CD14-positive monocyte (primary cell): ENCODE results near the gene TMEFF2. TPM values are rescaled to one million over a fixed set of nuclear protein-coding genes. Genes with fewer than 3 reads are reported as not detected.
"Not testable (repeated sequence)": the region's sequence is repeated elsewhere in the genome, so short reads cannot be mapped to it uniquely, and the experiment has no call there.

Experiments
- DNase-seq, 3 donors: peaks; one replicate each; pipeline ENCODE4 v3.0.0-alpha.2; 2011 to 2022
- H2AFZ ChIP-seq: 2 replicates; pipeline ENCODE4 v1.6.0; 2012; ENCODE audit warnings: mild to moderate bottlenecking, low read depth, low read length, inconsistent platforms; ENCODE audit not compliant: insufficient read depth, poor library complexity, severe bottlenecking
- H3K27ac ChIP-seq, 2 donors: 1 replicate in 1 of 2; 2 replicates in 1 of 2; pipeline ENCODE4 v1.5.1; 2012 to 2013; ENCODE audit warnings: low read length in 2 of 2, control low read depth in 1 of 2, inconsistent platforms in 1 of 2, low read depth in 1 of 2, mild to moderate bottlenecking in 1 of 2
- H3K27me3 ChIP-seq, 2 donors: one replicate each; pipeline versions ENCODE4 v1.6.0 to v1.6.1; 2011 to 2013; ENCODE audit warnings: low read length in 2 of 2; ENCODE audit not compliant: control insufficient read depth in 2 of 2, insufficient read depth in 2 of 2
- H3K36me3 ChIP-seq, 2 donors: replicated peaks in 1 of 2; 1 replicate in 1 of 2; 2 replicates in 1 of 2; pipeline versions ENCODE4 v1.5.1 to v1.6.1; 2012 to 2013; ENCODE audit warnings: low read length in 2 of 2, control low read depth in 1 of 2, inconsistent platforms in 1 of 2, mild to moderate bottlenecking in 1 of 2; ENCODE audit not compliant: insufficient read depth in 2 of 2, control insufficient read depth in 1 of 2
- H3K4me1 ChIP-seq, 2 donors: 1 replicate in 1 of 2; 2 replicates in 1 of 2; pipeline versions ENCODE4 v1.5.1 to v1.6.1; 2012 to 2013; ENCODE audit warnings: low read length in 2 of 2, control low read depth in 1 of 2, inconsistent platforms in 1 of 2, mild to moderate bottlenecking in 1 of 2, moderate library complexity in 1 of 2; ENCODE audit not compliant: insufficient read depth in 2 of 2, control insufficient read depth in 1 of 2
- H3K4me2 ChIP-seq: replicated peaks from 2 replicates; pipeline ENCODE3; 2012; ENCODE audit warnings: low read length, moderate library complexity, mild to moderate bottlenecking; ENCODE audit not compliant: poor library complexity, severe bottlenecking; ENCODE audit errors: extremely low read depth
- H3K4me3 ChIP-seq, 3 experiments: fragments of 200-600 bp in 1 of 3; sonication (generic) in 1 of 3; replicated peaks in 1 of 3; 1 replicate in 2 of 3; 2 replicates in 1 of 3; pipeline ENCODE4 v1.5.1; 2011 to 2013; ENCODE audit warnings: low read length in 3 of 3, mild to moderate bottlenecking in 3 of 3, control low read depth in 2 of 3, low read depth in 2 of 3, inconsistent platforms in 1 of 3, moderate library complexity in 1 of 3
- H3K79me2 ChIP-seq: 2 replicates; pipeline ENCODE4 v1.6.0; 2012; ENCODE audit warnings: mild to moderate bottlenecking, control low read depth, inconsistent platforms, low read length, moderate library complexity; ENCODE audit not compliant: insufficient read depth
- H3K9ac ChIP-seq: 2 replicates; pipeline ENCODE4 v1.6.0; 2017; ENCODE audit warnings: low read length, mild to moderate bottlenecking; ENCODE audit not compliant: insufficient read depth, poor library complexity, severe bottlenecking
- H3K9me3 ChIP-seq, 2 donors: replicated peaks in 1 of 2; 1 replicate in 1 of 2; 2 replicates in 1 of 2; pipeline versions ENCODE4 v1.5.1 to v1.6.1; 2012 to 2013; ENCODE audit warnings: low read length in 2 of 2, control low read depth in 1 of 2; ENCODE audit not compliant: control insufficient read depth in 1 of 2, insufficient read depth in 1 of 2
- H4K20me1 ChIP-seq: 2 replicates; pipeline ENCODE4 v1.6.0; 2012; ENCODE audit warnings: mild to moderate bottlenecking, low read length, control low read depth, moderate library complexity; ENCODE audit not compliant: insufficient read depth
- H3K27ac Mint-ChIP-seq, 7 donors: one replicate each; pipeline ENCODE4 v1.8.0; 2020; ENCODE audit warnings: mild to moderate bottlenecking in 7 of 7, mixed read lengths in 7 of 7, moderate library complexity in 6 of 7, inconsistent platforms in 2 of 7
- H3K27me3 Mint-ChIP-seq, 3 donors: one replicate each; pipeline ENCODE4 v1.8.0; 2021 to 2022; ENCODE audit warnings: low read depth in 3 of 3, mild to moderate bottlenecking in 3 of 3, mixed read lengths in 3 of 3, moderate library complexity in 3 of 3, inconsistent platforms in 1 of 3
- H3K36me3 Mint-ChIP-seq, 2 donors: one replicate each; pipeline ENCODE4 v1.8.0; 2020; ENCODE audit warnings: mixed read lengths in 2 of 2, inconsistent platforms in 1 of 2, mild to moderate bottlenecking in 1 of 2
- H3K4me1 Mint-ChIP-seq: one replicate; pipeline ENCODE4 v1.8.0; 2020; ENCODE audit warnings: mild to moderate bottlenecking, mixed read lengths
- H3K4me3 Mint-ChIP-seq, 2 donors: one replicate each; pipeline ENCODE4 v1.8.0; 2020; ENCODE audit warnings: mild to moderate bottlenecking in 2 of 2, mixed read lengths in 2 of 2, moderate library complexity in 1 of 2
- H3K9me3 Mint-ChIP-seq, 7 donors: one replicate each; pipeline ENCODE4 v1.8.0; 2020 to 2022; ENCODE audit warnings: mixed read lengths in 7 of 7, mild to moderate bottlenecking in 6 of 7, moderate library complexity in 6 of 7, inconsistent platforms in 2 of 7
- CTCF ChIP-seq: fragments of 200-600 bp; IDR thresholded peaks from one replicate; pipeline ENCODE4 v1.8.0; 2022; ENCODE audit warnings: antibody characterized with exemption, mild to moderate bottlenecking
- WGBS: methylation state at CpG from one replicate; pipeline ENCODE4 v1.1.5; 2013; ENCODE audit warnings: missing lambda C conversion rate; ENCODE audit not compliant: insufficient coverage; 5-methylcytosine and 5-hydroxymethylcytosine counted together
- intact Hi-C, 2 donors: fragments of 100-400 bp; cut with micrococcal nuclease; formaldehyde crosslinking; loops; one replicate each; pipeline versions ENCODE4 v1.15.0 to v1.15.1; 2023
- polyA plus RNA-seq, 3 donors: library from polyadenylated mRNA; depleted of rRNA in 1 of 3; unstranded in 2 of 3; stranded (reverse) in 1 of 3; fragments of 300-500 nt in 2 of 3; fragments of >200 nt in 1 of 3; fragmentation: Illumina TruSeq in 2 of 3; gene quantifications; 1 replicate in 2 of 3; 2 replicates in 1 of 3; pipeline ENCODE4 v1.2.3, GENCODE V29; 2012 to 2021

TMEFF2 gene
- polyA plus RNA-seq, 3 donors, result not detected

GRCh38 chr2:192087398-192087958, 107.3 kb downstream of the TMEFF2 start:
- no peak for TF ChIP-seq CTCF
- H3K36me3 Mint-ChIP-seq, result no peaks in the 10 kb centered on the region
- intact Hi-C loops, result no loop called here
- no CpG with 5 or more reads among the region's 4 CpGs for WGBS
- Histone ChIP-seq H3K27me3 (no peaks in the 10 kb centered on the region), H3K9ac (no peak overlapping the region), H3K79me2 (no peaks in the 10 kb centered on the region), H3K27ac (no peak overlapping the region), H3K4me2 (no peak overlapping the region), H2AFZ (no peak overlapping the region), H3K4me3 (no peak overlapping the region), H3K9me3 (no peaks in the 10 kb centered on the region), H3K36me3 (no peaks in the 10 kb centered on the region), H4K20me1 (no peaks in the 10 kb centered on the region), H3K4me1 (no peaks in the 10 kb centered on the region)
- H3K27ac Mint-ChIP-seq, result no peak overlapping the region
- no peaks in the 10 kb centered on the region for H3K4me1 Mint-ChIP-seq
- no peak overlapping the region for H3K4me3 Mint-ChIP-seq
- H3K27me3 Mint-ChIP-seq, result peaks cover 0 to 2% (median 0%) of the 10 kb centered on the region in 3 donors
- no peak for DNase-seq
- H3K9me3 Mint-ChIP-seq, result peaks cover 0 to 2% (median 0%) of the 10 kb centered on the region in 7 donors

- H3K9ac ChIP-seq, result no peak overlapping the region
- DNase-seq, result no peak
- no peak for TF ChIP-seq CTCF
- H2AFZ ChIP-seq, result no peak overlapping the region
- H3K79me2 ChIP-seq, result no peaks in the 10 kb centered on the region
- no peak overlapping the region for H3K27ac ChIP-seq
- no peaks in the 10 kb centered on the region for H3K36me3 ChIP-seq
- Mint-ChIP-seq H3K36me3 (no peaks in the 10 kb centered on the region), H3K27ac (no peak overlapping the region), H3K27me3 (peaks cover 0 to 2% (median 0%) of the 10 kb centered on the region in 3 donors), H3K9me3 (peaks cover 0 to 6% (median 2%) of the 10 kb centered on the region in 7 donors), H3K4me3 (no peak overlapping the region), H3K4me1 (no peaks in the 10 kb centered on the region)
- 88% methylated on average over 5 of the region's 5 CpGs for WGBS
- H3K4me2 ChIP-seq, result no peak overlapping the region
- no peaks in the 10 kb centered on the region for H3K4me1 ChIP-seq
- no peaks in the 10 kb centered on the region for H4K20me1 ChIP-seq
- intact Hi-C loops, result no loop called here
- H3K4me3 ChIP-seq, result no peak overlapping the region
- H3K27me3 ChIP-seq, result no peaks in the 10 kb centered on the region
- no peaks in the 10 kb centered on the region for H3K9me3 ChIP-seq
Observed at GRCh38 chr2:192082121-192082520, 112.6 kb downstream of the TMEFF2 start.

GRCh38 chr2:192080096-192080495, 114.6 kb downstream of the TMEFF2 start:
- DNase-seq, H3K9ac ChIP-seq, H3K27me3 ChIP-seq, H3K36me3 ChIP-seq, H3K4me3 Mint-ChIP-seq, H3K9me3 Mint-ChIP-seq, H3K4me3 ChIP-seq, H3K79me2 ChIP-seq, H3K4me1 ChIP-seq, H3K27ac ChIP-seq, H3K27ac Mint-ChIP-seq, H3K4me2 ChIP-seq, H4K20me1 ChIP-seq, H3K4me1 Mint-ChIP-seq, H2AFZ ChIP-seq, H3K36me3 Mint-ChIP-seq, H3K9me3 ChIP-seq, H3K27me3 Mint-ChIP-seq, intact Hi-C loops: not testable (repeated sequence)
- no CpG with 5 or more reads among the region's 3 CpGs for WGBS
